ENCODE data around the gene ADPRH.
A peak's percentile ranks its signal among the peaks of the same experiment; 100 is the strongest.

ADPRH gene

DNA sequence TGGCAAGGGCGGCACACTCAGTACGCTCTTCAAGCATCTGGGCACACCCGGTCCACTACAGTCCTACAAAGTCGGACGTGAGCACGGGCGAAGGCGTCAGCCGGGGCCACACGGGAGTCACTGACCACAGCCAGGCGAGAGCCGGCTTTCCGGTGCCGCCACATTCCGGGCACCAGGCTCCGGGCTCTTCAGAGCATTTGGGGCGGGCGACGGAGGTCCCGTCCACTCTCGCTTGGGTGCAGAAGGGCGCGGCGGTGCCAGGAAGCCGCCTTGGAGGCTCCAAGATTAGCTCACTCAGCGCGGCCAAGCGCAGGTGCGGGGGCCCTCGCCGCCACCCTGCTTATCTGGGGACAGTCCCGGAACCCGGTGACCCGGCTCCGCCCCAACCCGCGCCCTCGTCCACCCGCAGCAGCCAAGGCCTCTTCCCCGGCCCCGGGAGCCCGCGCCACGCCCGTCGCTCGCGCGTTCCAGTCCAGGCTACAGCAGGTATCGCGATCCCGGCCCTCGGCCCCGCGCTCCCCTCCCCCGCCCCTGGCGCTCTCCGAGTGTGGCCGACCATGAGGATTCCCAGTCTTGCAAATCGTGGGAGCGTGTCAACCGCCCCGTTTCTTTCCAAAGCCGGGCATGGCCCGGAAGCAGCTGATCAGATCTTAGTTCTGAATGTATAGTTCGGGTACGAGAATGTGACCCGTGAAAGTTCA lies at the start of gene ADPRH:
TSS of gene ADPRH (plus strand) at position 127 of the 701 bp plus-strand sequence. CDS start 2,678 bp downstream, outside the sequence.
- Histone ChIP-seq H3K36me3 (no peaks in the 10 kb centered on the region), H3K27me3 (peaks cover 5% of the 10 kb centered on the region), H3K9me3 (no peaks in the 10 kb centered on the region), H3K4me3 (ENCODE audit: low read depth in 1 of 2, low read length in 1 of 2) (peak within 1 kb of the TSS; percentile 59 to 73), H3K4me1 (ENCODE audit: control insufficient read depth in 1 of 2, insufficient read depth in 1 of 2, low read depth in 1 of 2, low read length in 1 of 2) (peaks cover 10 to 14% of the 10 kb centered on the region in 2 experiments), H3K27ac (peak within 1 kb of the TSS; percentile 16)
- TF ChIP-seq, protein P1, sequence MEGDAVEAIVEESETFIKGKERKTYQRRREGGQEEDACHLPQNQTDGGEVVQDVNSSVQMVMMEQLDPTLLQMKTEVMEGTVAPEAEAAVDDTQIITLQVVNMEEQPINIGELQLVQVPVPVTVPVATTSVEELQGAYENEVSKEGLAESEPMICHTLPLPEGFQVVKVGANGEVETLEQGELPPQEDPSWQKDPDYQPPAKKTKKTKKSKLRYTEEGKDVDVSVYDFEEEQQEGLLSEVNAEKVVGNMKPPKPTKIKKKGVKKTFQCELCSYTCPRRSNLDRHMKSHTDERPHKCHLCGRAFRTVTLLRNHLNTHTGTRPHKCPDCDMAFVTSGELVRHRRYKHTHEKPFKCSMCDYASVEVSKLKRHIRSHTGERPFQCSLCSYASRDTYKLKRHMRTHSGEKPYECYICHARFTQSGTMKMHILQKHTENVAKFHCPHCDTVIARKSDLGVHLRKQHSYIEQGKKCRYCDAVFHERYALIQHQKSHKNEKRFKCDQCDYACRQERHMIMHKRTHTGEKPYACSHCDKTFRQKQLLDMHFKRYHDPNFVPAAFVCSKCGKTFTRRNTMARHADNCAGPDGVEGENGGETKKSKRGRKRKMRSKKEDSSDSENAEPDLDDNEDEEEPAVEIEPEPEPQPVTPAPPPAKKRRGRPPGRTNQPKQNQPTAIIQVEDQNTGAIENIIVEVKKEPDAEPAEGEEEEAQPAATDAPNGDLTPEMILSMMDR (IDR thresholded peaks at IDR 0.05) = no peak

DNA sequence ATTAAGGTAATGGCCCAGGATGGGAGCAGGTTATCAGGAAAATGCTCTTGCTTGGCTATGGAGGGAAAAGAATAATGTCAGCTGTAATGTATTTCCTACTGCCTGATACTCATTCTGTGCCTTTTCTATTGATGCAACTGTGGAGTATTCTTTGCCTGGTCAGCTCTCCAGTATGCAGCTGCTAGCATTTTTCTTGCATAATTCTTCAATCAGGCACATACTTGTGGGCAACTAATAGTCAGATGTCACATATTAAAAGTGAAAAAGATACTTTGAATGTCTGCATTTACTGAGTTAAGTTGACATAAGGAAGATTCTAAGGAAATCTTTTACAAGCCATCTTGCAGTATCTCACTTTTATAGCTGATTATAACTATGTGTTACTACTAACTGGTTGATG lies 49.4 kb upstream of the ADPRH start:
- H3K4me3 ChIP-seq (ENCODE audit: low read depth in 1 of 2, low read length in 1 of 2) = no peak overlapping the region
- TF ChIP-seq, protein P1 (IDR thresholded peaks at IDR 0.05) = no peak

DNA sequence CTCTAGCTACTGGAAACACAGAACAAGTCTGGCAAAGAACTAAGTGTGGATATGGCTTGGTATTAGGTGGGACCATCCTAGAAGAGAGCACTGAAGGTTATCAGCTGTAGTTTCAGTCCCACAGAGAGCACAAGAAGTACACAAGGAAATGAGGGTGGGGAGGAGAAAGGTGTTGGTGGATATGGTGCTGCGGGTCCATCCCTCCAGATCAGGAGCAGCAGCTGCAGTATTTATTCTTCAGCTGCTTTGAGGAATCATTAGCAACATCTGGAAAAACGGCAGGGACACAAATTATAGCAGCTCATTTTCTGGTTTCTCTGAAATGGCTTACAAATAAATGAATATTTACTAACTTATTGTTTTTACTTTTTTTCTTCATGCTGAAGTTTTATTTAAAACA lies 48.8 kb upstream of the ADPRH start:
- Histone ChIP-seq H3K4me1 (ENCODE audit: control insufficient read depth in 1 of 2, insufficient read depth in 1 of 2, low read depth in 1 of 2, low read length in 1 of 2) (no peaks in the 10 kb centered on the region), H3K27me3 (no peaks in the 10 kb centered on the region), H3K9me3 (no peaks in the 10 kb centered on the region), H3K27ac (no peak overlapping the region), H3K36me3 (peaks cover under 1% of the 10 kb centered on the region), H3K4me3 (ENCODE audit: low read depth in 1 of 2, low read length in 1 of 2) (no peak overlapping the region)
- TF ChIP-seq, protein P1 (IDR thresholded peaks at IDR 0.05) = no peak

More for the DNA sequence above, 49.4 kb upstream of the ADPRH start:
- no peaks in the 10 kb centered on the region for H3K27me3 ChIP-seq
- H3K4me1 ChIP-seq (ENCODE audit: control insufficient read depth in 1 of 2, insufficient read depth in 1 of 2, low read depth in 1 of 2, low read length in 1 of 2) = no peaks in the 10 kb centered on the region
- H3K36me3 ChIP-seq = peaks cover 6% of the 10 kb centered on the region
- no peak overlapping the region for H3K27ac ChIP-seq
- no peaks in the 10 kb centered on the region for H3K9me3 ChIP-seq

DNA sequence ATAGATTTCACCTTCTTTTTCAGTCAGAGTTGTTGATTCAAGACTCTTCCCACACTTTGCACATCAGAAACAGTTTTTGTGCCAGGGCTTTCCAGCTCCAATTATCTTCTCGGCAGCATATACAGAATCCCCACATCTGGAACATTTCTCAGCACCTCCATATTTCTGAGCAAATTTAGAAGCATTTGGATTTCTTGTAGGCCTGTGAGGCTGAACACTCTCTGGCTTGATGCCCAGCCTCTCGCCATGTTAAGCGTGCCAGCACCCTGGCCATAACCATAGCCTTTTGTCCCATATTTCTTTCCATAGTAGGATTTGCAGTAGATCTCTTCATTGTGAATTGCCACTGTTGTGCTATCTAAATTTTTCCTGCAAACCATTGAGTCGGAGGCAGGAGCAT lies 48.1 kb upstream of the ADPRH start:
- H3K36me3 ChIP-seq = no peaks in the 10 kb centered on the region
- H3K27ac ChIP-seq = no peak overlapping the region
- H3K27me3 ChIP-seq = no peaks in the 10 kb centered on the region
- TF ChIP-seq, protein P1 (IDR thresholded peaks at IDR 0.05) = no peak
- no peaks in the 10 kb centered on the region for H3K9me3 ChIP-seq
- H3K4me1 ChIP-seq (ENCODE audit: control insufficient read depth in 1 of 2, insufficient read depth in 1 of 2, low read depth in 1 of 2, low read length in 1 of 2) = no peaks in the 10 kb centered on the region
- no peak overlapping the region for H3K4me3 ChIP-seq (ENCODE audit: low read depth in 1 of 2, low read length in 1 of 2)

DNA sequence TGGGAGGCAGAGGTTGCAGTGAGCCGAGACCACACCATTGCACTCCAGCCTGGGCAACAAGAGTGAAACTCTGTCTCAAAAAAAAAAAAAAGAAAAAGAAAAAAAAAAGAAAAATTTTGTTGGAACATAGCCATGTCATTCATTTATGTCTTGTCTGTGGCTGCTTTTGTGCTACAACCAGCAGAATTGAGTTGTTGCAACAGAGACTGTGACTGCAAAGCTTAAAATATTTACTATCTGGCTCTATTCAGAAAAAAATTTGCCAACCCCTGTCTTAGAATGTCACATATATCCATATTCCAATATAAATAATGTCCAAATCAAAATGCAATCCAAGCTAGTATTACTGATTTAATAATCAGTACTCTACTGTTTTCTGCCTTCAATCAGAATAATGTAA lies 45.0 kb upstream of the ADPRH start:
- Histone ChIP-seq H3K4me3 (ENCODE audit: low read depth in 1 of 2, low read length in 1 of 2) (no peak overlapping the region), H3K4me1 (ENCODE audit: control insufficient read depth in 1 of 2, insufficient read depth in 1 of 2, low read depth in 1 of 2, low read length in 1 of 2) (no peaks in the 10 kb centered on the region), H3K27me3 (no peaks in the 10 kb centered on the region), H3K36me3 (no peaks in the 10 kb centered on the region), H3K27ac (no peak overlapping the region), H3K9me3 (no peaks in the 10 kb centered on the region)
- TF ChIP-seq, protein P1 (IDR thresholded peaks at IDR 0.05) = no peak

All from neutrophil (primary cell).